Activated CD8-positive, alpha-beta memory T cell treated with anti-CD3 and anti-CD28 coated beads for 1 hour (primary cell): Measurements from ENCODE around the gene PTH1R.

Experiments
- DNase-seq, 2 donors: peaks; one replicate each; pipeline ENCODE4 v3.0.0-alpha.2; 2020; ENCODE audit warnings: low read depth in 1 of 2; ENCODE audit errors: extremely low read depth in 1 of 2

PTH1R gene

DNA sequence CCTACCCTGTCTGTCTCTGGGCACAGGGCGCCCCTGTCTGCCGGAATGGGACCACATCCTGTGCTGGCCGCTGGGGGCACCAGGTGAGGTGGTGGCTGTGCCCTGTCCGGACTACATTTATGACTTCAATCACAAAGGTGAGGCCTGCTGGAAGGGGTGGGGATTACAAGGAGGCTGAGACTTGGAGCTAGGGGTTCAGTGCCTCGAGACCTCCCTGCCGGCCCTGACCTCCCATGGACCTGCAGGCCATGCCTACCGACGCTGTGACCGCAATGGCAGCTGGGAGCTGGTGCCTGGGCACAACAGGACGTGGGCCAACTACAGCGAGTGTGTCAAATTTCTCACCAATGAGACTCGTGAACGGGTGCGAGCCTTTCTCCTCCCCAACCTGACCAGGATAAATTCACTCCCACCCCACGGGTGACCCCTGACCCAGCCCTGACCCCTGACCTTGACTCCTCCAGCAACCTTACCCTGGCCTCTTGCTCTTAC, 20.4 kb downstream of the PTH1R start:
- no peak for DNase-seq

GRCh38 chr3:46898321-46899150, 21.0 kb downstream of the PTH1R start:
- no peak for DNase-seq

- no peak for DNase-seq
These were observed 21.9 kb downstream of the PTH1R start for GRCh38 chr3:46899151-46900006.

DNA sequence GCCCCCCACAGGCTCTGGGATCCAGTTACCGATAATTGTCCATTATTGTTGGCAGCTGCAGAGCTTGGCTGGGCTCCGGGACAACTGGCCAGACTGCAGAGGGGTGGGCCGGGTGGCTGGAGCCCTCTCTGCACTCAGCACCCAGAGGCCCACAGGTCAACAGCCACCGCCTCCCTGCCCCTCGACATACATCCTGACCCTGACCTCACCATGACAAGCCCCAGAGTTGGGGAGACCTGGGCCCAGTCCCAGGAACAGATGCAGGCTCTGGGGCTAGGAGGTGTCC, 22.4 kb downstream of the PTH1R start:
- no peak for DNase-seq

GRCh38 chr3:46900356-46900755, 22.8 kb downstream of the PTH1R start:
- no peak for DNase-seq

- DNase-seq = no peak
These were observed 23.5 kb downstream of the PTH1R start for GRCh38 chr3:46901061-46901460.

DNA sequence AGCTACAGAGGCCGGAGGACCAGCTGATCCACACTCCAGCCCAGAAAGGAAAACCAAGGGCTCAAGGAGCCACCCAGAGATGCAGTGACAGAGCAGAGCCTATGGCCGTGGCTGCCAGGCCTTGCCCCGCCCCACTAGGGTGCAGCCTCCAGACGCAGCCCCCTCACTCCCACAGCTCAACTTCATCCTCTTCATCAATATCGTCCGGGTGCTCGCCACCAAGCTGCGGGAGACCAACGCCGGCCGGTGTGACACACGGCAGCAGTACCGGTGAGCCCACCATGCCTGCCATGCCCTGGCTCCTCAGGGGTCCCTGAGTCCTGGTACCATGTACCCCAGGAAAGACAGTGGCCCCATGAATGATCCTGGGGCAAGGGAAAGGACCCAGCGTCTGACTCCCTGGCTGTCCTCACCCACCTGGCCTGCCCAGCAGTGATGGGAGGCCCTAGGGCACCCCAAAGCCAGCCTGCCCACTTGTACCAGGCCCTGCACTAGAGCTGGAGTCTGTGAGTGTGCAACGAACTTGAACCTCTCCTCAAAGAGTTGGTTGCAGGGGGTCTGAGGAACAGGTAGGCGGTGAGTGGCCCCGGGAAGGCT, 24.2 kb downstream of the PTH1R start:
- DNase-seq = no peak

GRCh38 chr3:46902188-46902631, 24.7 kb downstream of the PTH1R start:
- no peak for DNase-seq

DNA sequence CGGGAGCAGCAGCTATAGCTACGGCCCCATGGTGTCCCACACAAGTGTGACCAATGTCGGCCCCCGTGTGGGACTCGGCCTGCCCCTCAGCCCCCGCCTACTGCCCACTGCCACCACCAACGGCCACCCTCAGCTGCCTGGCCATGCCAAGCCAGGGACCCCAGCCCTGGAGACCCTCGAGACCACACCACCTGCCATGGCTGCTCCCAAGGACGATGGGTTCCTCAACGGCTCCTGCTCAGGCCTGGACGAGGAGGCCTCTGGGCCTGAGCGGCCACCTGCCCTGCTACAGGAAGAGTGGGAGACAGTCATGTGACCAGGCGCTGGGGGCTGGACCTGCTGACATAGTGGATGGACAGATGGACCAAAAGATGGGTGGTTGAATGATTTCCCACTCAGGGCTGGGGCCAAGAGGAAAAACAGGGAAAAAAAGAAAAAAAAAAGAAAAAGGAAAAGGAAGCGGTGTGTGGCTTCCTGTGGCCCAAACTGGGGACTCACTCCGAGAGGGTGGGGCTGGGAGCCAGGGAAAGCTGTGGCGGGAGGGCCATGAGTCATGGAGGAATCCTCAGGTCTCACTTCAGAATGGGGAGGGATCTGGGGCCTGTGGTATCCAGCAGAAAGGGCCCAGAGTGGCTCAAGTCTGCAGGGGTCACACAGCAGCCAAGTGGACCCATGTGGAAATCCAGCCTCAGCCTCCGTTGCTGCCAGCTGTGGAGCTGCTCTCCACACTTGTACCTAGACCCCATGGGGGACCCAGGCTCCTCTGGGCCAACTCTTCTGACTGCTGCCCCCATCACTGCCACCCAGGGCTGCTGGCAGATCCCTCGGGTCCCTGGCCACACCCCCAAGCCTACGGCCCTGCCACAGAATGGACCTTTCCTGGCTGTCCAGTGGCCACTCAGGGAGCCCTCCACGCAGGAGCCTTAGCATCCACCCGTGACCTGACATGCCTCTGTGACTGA, 26.1 kb downstream of the PTH1R start:
- no peak for DNase-seq

GRCh38 chr3:46904303-46905212, 27.0 kb downstream of the PTH1R start:
- DNase-seq = no peak

GRCh38 chr3:46905213-46905560, 27.7 kb downstream of the PTH1R start:
- DNase-seq = no peak

- DNase-seq = no peak
These were observed 28.3 kb downstream of the PTH1R start for GRCh38 chr3:46905661-46906451.

- DNase-seq = no peak
These were observed 29.0 kb downstream of the PTH1R start for GRCh38 chr3:46906471-46907058.

- no peak for DNase-seq
These were observed 29.8 kb downstream of the PTH1R start for GRCh38 chr3:46907271-46907670.

- DNase-seq = no peak
These were observed 30.4 kb downstream of the PTH1R start for GRCh38 chr3:46907960-46908293.

- no peak for DNase-seq
These were observed 30.9 kb downstream of the PTH1R start for GRCh38 chr3:46908294-46908985.

DNA sequence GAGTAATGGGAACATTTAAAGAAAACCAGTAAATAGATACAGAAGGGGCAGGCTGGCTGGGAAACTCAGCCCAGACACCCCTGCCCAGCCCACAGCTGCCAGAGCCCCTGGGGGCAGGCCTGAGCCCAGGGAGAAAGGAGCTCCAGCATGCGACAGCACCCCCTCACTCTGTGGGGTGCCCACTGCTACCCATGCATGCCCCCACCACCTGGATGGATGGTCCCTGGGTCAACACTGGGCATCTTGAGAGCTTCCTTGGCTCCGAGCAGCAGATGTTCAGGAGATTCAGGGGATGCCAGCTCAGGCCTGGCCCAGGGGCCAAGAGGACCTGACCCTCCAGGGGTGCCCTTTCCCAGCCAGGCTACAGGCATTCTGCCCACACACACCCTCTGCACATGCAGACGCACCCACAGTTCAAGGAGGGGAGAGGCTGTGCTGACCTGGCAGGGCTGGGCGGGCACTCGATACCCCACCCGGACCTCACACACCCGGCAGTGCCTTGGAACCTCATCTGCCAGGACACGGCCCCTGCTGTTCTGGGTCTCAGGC, 31.5 kb downstream of the PTH1R start:
- DNase-seq = no peak
